Measurements from ENCODE around the gene IL22. TPM values are rescaled to one million over a fixed set of nuclear protein-coding genes. Genes with fewer than 3 reads are reported as not detected.

IL22 gene
- total RNA-seq, 4 donors from 2014 or later = not detected

GRCh38 chr12:68242777-68243176 is 10.6 kb downstream of the IL22 start:
- TF ChIP-seq CTCF (IDR thresholded peaks at IDR 0.05) = no peak
- TF ChIP-seq POLR2A (IDR thresholded peaks at IDR 0.05) = no peak
- no peak for TF ChIP-seq EP300 (IDR thresholded peaks at IDR 0.05)
- DNase-seq (ENCODE audit: low spot score in 2 of 2) = no peak
- Histone ChIP-seq H3K4me1 (peaks cover 0 to 24% (median 2%) of the 10 kb centered on the region in 4 donors), H3K9me3 (peaks cover 0 to 4% (median 0%) of the 10 kb centered on the region in 4 donors), H3K36me3 (no peaks in the 10 kb centered on the region), H3K4me3 (no peak overlapping the region), H3K27me3 (no peaks in the 10 kb centered on the region), H3K27ac (no peak overlapping the region)

GRCh38 chr12:68240975-68241374 is 12.4 kb downstream of the IL22 start:
- TF ChIP-seq POLR2A (IDR thresholded peaks at IDR 0.05) (no peak), EP300 (IDR thresholded peaks at IDR 0.05) (no peak), CTCF (IDR thresholded peaks at IDR 0.05) (no peak)
- Histone ChIP-seq H3K27ac (peak overlapping the region in 3 of 4 donors; percentile 11 to 65 (median 53)), H3K4me1 (peaks cover 0 to 33% (median 2%) of the 10 kb centered on the region in 4 donors), H3K36me3 (no peaks in the 10 kb centered on the region), H3K9me3 (no peaks in the 10 kb centered on the region), H3K4me3 (no peak overlapping the region), H3K27me3 (no peaks in the 10 kb centered on the region)
- no peak for DNase-seq (ENCODE audit: low spot score in 2 of 2)
- 36 to 50% methylated on average over 1 of the region's 1 CpG for WGBS, 2 donors

- H3K27me3 ChIP-seq = no peaks in the 10 kb centered on the region
- H3K9me3 ChIP-seq = no peaks in the 10 kb centered on the region
- no peak for TF ChIP-seq POLR2A (IDR thresholded peaks at IDR 0.05)
- no peak for TF ChIP-seq CTCF (IDR thresholded peaks at IDR 0.05)
- no peak for TF ChIP-seq EP300 (IDR thresholded peaks at IDR 0.05)
- H3K4me1 ChIP-seq = peaks cover 0 to 24% (median 2%) of the 10 kb centered on the region in 4 donors
- peak overlapping the region in 1 of 4 donors; percentile 65 for H3K27ac ChIP-seq
- WGBS, 2 donors = 55 to 73% methylated on average over 1 of the region's 1 CpG
- H3K36me3 ChIP-seq = no peaks in the 10 kb centered on the region
- DNase-seq (ENCODE audit: low spot score in 2 of 2) = no peak
- H3K4me3 ChIP-seq = no peak overlapping the region
Measured at GRCh38 chr12:68240079-68240478, 13.3 kb downstream of the IL22 start.

- Histone ChIP-seq H3K4me3 (no peak overlapping the region), H3K4me1 (peaks cover 0 to 24% (median 2%) of the 10 kb centered on the region in 4 donors), H3K9me3 (no peaks in the 10 kb centered on the region), H3K27ac (no peak overlapping the region), H3K36me3 (no peaks in the 10 kb centered on the region), H3K27me3 (no peaks in the 10 kb centered on the region)
- no peak for TF ChIP-seq CTCF (IDR thresholded peaks at IDR 0.05)
- TF ChIP-seq EP300 (IDR thresholded peaks at IDR 0.05) = no peak
- TF ChIP-seq POLR2A (IDR thresholded peaks at IDR 0.05) = no peak
- no peak for DNase-seq (ENCODE audit: low spot score in 2 of 2)
- 85% methylated on average over 6 of the region's 6 CpGs for WGBS, 2 donors
Measured at GRCh38 chr12:68239309-68239982, 14.0 kb downstream of the IL22 start.

GRCh38 chr12:68237619-68238018 is 15.8 kb downstream of the IL22 start:
- Histone ChIP-seq H3K27me3 (no peaks in the 10 kb centered on the region), H3K9me3 (no peaks in the 10 kb centered on the region), H3K27ac (no peak overlapping the region), H3K36me3 (no peaks in the 10 kb centered on the region), H3K4me1 (peaks cover 0 to 24% (median 2%) of the 10 kb centered on the region in 4 donors), H3K4me3 (no peak overlapping the region)
- 18 to 26% methylated on average over 2 of the region's 2 CpGs for WGBS, 2 donors
- DNase-seq (ENCODE audit: low spot score in 2 of 2) = no peak
- TF ChIP-seq EP300 (IDR thresholded peaks at IDR 0.05) (no peak), CTCF (IDR thresholded peaks at IDR 0.05) (no peak), POLR2A (IDR thresholded peaks at IDR 0.05) (no peak)
